OCI-LY7 (cell line): ENCODE measurements around the gene RUNX1. TPM values are rescaled to one million over a fixed set of nuclear protein-coding genes. Genes with fewer than 3 reads are reported as not detected.

ENCODE experiments used
- BruUV-seq: library from RNA; stranded (reverse); fragments of 400-500 nt; replicated peaks from 2 replicates; lab custom pipeline; 2021; lab: Mats Ljungman, UMichigan
- CTCF ChIA-PET: fragments of 300-600 bp; sonication (Branson Sonifier 250); formaldehyde crosslinking; loops from one replicate; lab custom pipeline; 2022; ENCODE audit warnings: antibody characterized with exemption; ENCODE audit not compliant: unreplicated experiment; lab: Charles Lee
- POLR2A ChIA-PET: fragments of 300-600 bp; sonication (Branson Sonifier 250); formaldehyde crosslinking; loops from one replicate; lab custom pipeline; 2022; ENCODE audit warnings: antibody characterized with exemption; lab: Charles Lee
- DNase-seq: peaks from one replicate; pipeline ENCODE4 v3.0.0-alpha.2; 2015; ENCODE audit warnings: low spot score
- H2AFZ ChIP-seq: fragments of 200-600 bp; sonication (generic), shearing (Covaris generic); 2 replicates; pipeline ENCODE4 v1.6.1; 2014; ENCODE audit warnings: mild to moderate bottlenecking, antibody characterized with exemption, low read length, moderate library complexity
- H3K27ac ChIP-seq: fragments of 200-600 bp; sonication (generic); 2 replicates; pipeline ENCODE4 v1.5.1; 2014; ENCODE audit warnings: mixed run types, low read depth, mild to moderate bottlenecking, moderate library complexity, low read length, inconsistent platforms; ENCODE audit not compliant: poor library complexity, severe bottlenecking
- H3K36me3 ChIP-seq: fragments of 200-600 bp; sonication (generic); 2 replicates; pipeline ENCODE4 v1.6.1; 2014; ENCODE audit warnings: mild to moderate bottlenecking, antibody characterized with exemption, low read length, moderate library complexity, mixed read lengths; ENCODE audit not compliant: insufficient read depth
- H3K4me1 ChIP-seq: fragments of 200-600 bp; sonication (generic); 2 replicates; pipeline ENCODE4 v1.5.1; 2014; ENCODE audit warnings: mild to moderate bottlenecking, low read length; ENCODE audit not compliant: insufficient read depth, poor library complexity, severe bottlenecking
- H3K4me2 ChIP-seq: fragments of 200-600 bp; sonication (generic); 2 replicates; pipeline ENCODE4 v1.6.1; 2014; ENCODE audit warnings: mild to moderate bottlenecking, low read length
- H3K4me3 ChIP-seq: fragments of 200-600 bp; sonication (generic); 2 replicates; pipeline ENCODE4 v1.5.1; 2014; ENCODE audit warnings: mild to moderate bottlenecking, low read depth, low read length; ENCODE audit not compliant: poor library complexity, severe bottlenecking
- H3K79me2 ChIP-seq: fragments of 200-600 bp; sonication (generic); 2 replicates; pipeline ENCODE4 v1.6.1; 2016; ENCODE audit warnings: low read depth, mild to moderate bottlenecking, low read length, moderate library complexity, mixed read lengths; ENCODE audit not compliant: insufficient read depth
- H3K9me2 ChIP-seq: fragments of 200-600 bp; sonication (generic); 2 replicates; pipeline ENCODE4 v1.6.1; 2016; ENCODE audit warnings: mild to moderate bottlenecking, low read length, mixed read lengths; ENCODE audit not compliant: insufficient read depth
- H3K9me3 ChIP-seq: fragments of 200-600 bp; sonication (generic); 2 replicates; pipeline ENCODE4 v1.6.1; 2014; ENCODE audit warnings: mild to moderate bottlenecking, mixed run types, low read length, mixed read lengths
- H4K20me1 ChIP-seq: fragments of 200-600 bp; sonication (generic); 2 replicates; pipeline ENCODE4 v1.6.1; 2014; ENCODE audit warnings: mild to moderate bottlenecking, antibody characterized with exemption, low read length, moderate library complexity, mixed read lengths; ENCODE audit not compliant: insufficient read depth
- EZH2phosphoT487 ChIP-seq: fragments of 200-600 bp; sonication (generic); IDR thresholded peaks from 2 replicates; pipeline ENCODE4 v1.6.1; 2018; ENCODE audit warnings: low read depth, borderline replicate concordance, mild to moderate bottlenecking, mixed run types, antibody characterized with exemption, low read length, moderate library complexity, mixed read lengths
- intact Hi-C: fragments of 100-400 bp; cut with micrococcal nuclease; formaldehyde crosslinking; loops from one replicate; pipeline ENCODE4 v1.10.0; 2022; ENCODE audit not compliant: unreplicated experiment
- total RNA-seq, 2 experiments: library from RNA; depleted of rRNA in 1 of 2; stranded (reverse); fragments of >200 nt in 1 of 2; shearing (Covaris generic) in 1 of 2; gene quantifications; 2 replicates each; pipeline ENCODE4 v1.2.3, GENCODE V29; 2014 to 2022
- TF ChIP-seq, protein P1 (sequence below): fragments of 200-600 bp; sonication (generic); conservative IDR thresholded peaks from 2 replicates; pipeline ENCODE4 v1.5.1; 2014; ENCODE audit warnings: mild to moderate bottlenecking, antibody characterized with exemption, low read length, moderate library complexity, mixed read lengths

Gene RUNX1
- total RNA-seq, 2 experiments from 2014 or later, result 30.5 to 40.8 TPM

DNA sequence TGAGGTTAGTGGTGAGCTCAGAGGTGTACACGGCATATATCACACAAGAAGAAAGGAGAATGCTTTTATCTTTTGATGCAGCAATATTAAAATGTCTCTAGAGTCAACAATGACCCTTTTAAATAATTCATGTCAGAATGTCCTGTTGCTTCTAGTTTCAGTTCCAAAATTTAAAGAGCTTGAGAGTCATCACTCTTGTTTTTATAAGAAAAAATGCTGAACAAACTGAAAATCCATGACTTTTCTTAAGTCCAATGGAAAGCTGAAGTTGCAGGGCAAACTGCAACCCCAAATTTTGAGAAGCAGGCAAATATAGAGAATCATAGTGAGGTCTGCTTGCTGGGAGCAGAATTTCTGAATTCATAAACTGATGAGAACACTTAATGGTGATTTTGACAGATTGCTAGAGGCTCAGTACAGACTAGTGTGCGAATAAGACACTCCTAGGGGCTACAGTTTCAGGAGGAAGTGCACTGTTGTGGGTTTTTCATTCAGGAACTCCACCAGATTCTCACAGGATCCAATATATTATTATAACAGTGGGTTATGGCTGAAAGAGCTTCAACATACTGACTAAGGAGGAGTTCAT is 245.2 kb downstream of the RUNX1 start:
- Histone ChIP-seq H2AFZ (no peak overlapping the region), H4K20me1 (no peaks in the 10 kb centered on the region), H3K4me3 (no peak overlapping the region), H3K4me2 (no peak overlapping the region), H3K27ac (no peak overlapping the region), H3K9me3 (no peaks in the 10 kb centered on the region), H3K79me2 (no peaks in the 10 kb centered on the region), H3K36me3 (peaks cover 27% of the 10 kb centered on the region), H3K4me1 (peaks cover 15% of the 10 kb centered on the region), H3K9me2 (no peaks in the 10 kb centered on the region)
- POLR2A ChIA-PET, result no interaction called here
- intact Hi-C loops, result no loop called here
- DNase-seq, result no peak
- TF ChIP-seq, protein P1, sequence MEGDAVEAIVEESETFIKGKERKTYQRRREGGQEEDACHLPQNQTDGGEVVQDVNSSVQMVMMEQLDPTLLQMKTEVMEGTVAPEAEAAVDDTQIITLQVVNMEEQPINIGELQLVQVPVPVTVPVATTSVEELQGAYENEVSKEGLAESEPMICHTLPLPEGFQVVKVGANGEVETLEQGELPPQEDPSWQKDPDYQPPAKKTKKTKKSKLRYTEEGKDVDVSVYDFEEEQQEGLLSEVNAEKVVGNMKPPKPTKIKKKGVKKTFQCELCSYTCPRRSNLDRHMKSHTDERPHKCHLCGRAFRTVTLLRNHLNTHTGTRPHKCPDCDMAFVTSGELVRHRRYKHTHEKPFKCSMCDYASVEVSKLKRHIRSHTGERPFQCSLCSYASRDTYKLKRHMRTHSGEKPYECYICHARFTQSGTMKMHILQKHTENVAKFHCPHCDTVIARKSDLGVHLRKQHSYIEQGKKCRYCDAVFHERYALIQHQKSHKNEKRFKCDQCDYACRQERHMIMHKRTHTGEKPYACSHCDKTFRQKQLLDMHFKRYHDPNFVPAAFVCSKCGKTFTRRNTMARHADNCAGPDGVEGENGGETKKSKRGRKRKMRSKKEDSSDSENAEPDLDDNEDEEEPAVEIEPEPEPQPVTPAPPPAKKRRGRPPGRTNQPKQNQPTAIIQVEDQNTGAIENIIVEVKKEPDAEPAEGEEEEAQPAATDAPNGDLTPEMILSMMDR, result no peak
- TF ChIP-seq EZH2phosphoT487, result no peak
- BruUV-seq, result no TSS peak
- CTCF ChIA-PET, result no interaction called here

DNA sequence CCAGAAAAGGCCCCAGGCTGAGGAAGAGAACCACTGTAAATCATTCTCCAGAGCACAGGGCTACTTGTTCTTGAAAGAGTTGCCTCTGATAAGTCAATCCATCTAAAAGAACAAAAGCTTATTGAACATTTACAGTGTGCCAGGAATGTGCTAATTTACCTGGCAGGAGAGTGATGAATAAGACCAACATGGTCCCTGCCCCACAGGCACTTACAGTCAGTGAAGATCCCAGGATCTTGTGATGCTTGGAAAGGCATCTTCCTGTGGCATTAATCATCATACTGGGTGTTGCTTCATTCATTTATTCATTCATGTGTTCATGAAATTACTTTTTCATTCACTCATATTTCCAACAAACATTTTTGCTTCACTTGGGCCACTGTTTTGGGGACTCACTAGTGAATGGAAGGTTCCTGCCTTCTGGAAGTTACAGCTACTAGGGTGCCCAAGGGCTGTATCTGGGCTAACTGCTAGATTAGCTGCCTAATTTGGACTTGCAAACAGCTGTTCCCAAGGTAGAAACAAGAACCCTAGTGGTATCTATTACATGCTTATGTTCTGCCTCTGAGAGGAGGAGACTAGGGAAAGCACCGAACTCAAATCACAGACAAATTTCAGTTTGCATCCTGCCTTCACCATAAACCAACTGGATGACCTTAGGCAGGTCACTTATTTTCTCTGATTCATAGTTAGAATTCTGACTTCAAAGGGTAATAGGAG is 246.8 kb downstream of the RUNX1 start:
- intact Hi-C loops, result no loop called here
- H3K4me2 ChIP-seq, result no peak overlapping the region
- H3K9me3 ChIP-seq, result no peaks in the 10 kb centered on the region
- no peaks in the 10 kb centered on the region for H4K20me1 ChIP-seq
- no peaks in the 10 kb centered on the region for H3K9me2 ChIP-seq
- ChIA-PET POLR2A (interaction anchor here (0.6 kb wide), 1 partner anchor 35 kb away, joined by 3 read pairs; no protein-coding TSS in a partner anchor), CTCF (no interaction called here)
- no peak for TF ChIP-seq EZH2phosphoT487
- TF ChIP-seq, protein P1, result no peak
- no peaks in the 10 kb centered on the region for H3K4me1 ChIP-seq
- no TSS peak for BruUV-seq
- H3K79me2 ChIP-seq, result no peaks in the 10 kb centered on the region
- H2AFZ ChIP-seq, result no peak overlapping the region
- DNase-seq, result no peak
- H3K4me3 ChIP-seq, result no peak overlapping the region
- no peak overlapping the region for H3K27ac ChIP-seq
- peaks cover 27% of the 10 kb centered on the region for H3K36me3 ChIP-seq
